NOMO-1 treated with DMSO at 0.1 percent for 48 hours (cell line): ENCODE data around the gene ARHGAP22.
A peak's percentile ranks its signal among the peaks of the same experiment; 100 is the strongest.

ENCODE experiments used
- DNase-seq: peaks from one replicate; lab custom pipeline; 2025; ENCODE audit not compliant: unreplicated experiment; lab: John Stamatoyannopoulos, UW

The ARHGAP22 gene

GRCh38 chr10:48454302-48455054 lies 150.4 kb downstream of the ARHGAP22 start:
- no peak for DNase-seq

GRCh38 chr10:48453451-48454301 lies 151.2 kb downstream of the ARHGAP22 start:
- no peak for DNase-seq

GRCh38 chr10:48452879-48453412 lies 151.9 kb downstream of the ARHGAP22 start:
- DNase-seq: no peak

- no peak for DNase-seq
Observed at GRCh38 chr10:48451969-48452878, 152.6 kb downstream of the ARHGAP22 start.

- DNase-seq: no peak
Observed at GRCh38 chr10:48450741-48451466, 154.0 kb downstream of the ARHGAP22 start.

- DNase-seq: no peak
Observed at GRCh38 chr10:48450233-48450740, 154.6 kb downstream of the ARHGAP22 start.

GRCh38 chr10:48449501-48450232 lies 155.2 kb downstream of the ARHGAP22 start:
- DNase-seq: no peak

GRCh38 chr10:48448796-48449195 lies 156.1 kb downstream of the ARHGAP22 start:
- no peak for DNase-seq

- no peak for DNase-seq
Observed at GRCh38 chr10:48447356-48448215, 157.3 kb downstream of the ARHGAP22 start.

GRCh38 chr10:48446785-48447184 lies 158.1 kb downstream of the ARHGAP22 start:
- DNase-seq: no peak

GRCh38 chr10:48445932-48446331 lies 158.9 kb downstream of the ARHGAP22 start:
- DNase-seq: no peak

GRCh38 chr10:48444861-48445841 lies 159.7 kb downstream of the ARHGAP22 start:
- DNase-seq: no peak

- DNase-seq: peak; percentile 22
Observed at GRCh38 chr10:48444266-48444665, 160.6 kb downstream of the ARHGAP22 start.

- DNase-seq: no peak
Observed at GRCh38 chr10:48442809-48443177, 162.1 kb downstream of the ARHGAP22 start.

- peak; percentile 2 for DNase-seq
Observed at GRCh38 chr10:48442090-48442808, 162.6 kb downstream of the ARHGAP22 start.

- no peak for DNase-seq
Observed at GRCh38 chr10:48440771-48441170, 164.1 kb downstream of the ARHGAP22 start.
